ENCODE results near the gene PRPF6. TPM values are rescaled to one million over a fixed set of nuclear protein-coding genes. Genes with fewer than 3 reads are reported as not detected.

The PRPF6 gene
- polyA plus RNA-seq, 2 of the 4 experiments (the other 2 are of a cell fraction), result 42.8 to 47.2 TPM

DNA sequence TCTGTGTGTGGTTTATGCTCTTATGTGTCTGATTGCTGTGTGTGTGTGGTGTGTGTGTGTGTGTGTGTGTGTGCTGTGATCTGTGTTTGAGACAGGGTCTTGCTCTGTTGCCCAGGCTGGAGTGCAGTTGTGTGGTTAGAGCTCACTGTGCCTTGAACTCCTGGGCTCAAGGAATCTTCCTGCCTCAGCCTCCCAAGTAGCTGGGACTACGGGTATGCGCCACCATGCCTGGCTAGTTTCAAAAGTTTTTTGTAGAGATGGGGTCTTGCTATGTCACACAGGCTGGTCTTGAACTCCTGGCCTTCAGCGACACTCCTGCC, 7.8 kb upstream of the PRPF6 start:
- Histone ChIP-seq H3K9me3 (no peaks in the 10 kb centered on the region), H3K4me3 (no peak overlapping the region), H3K27ac (no peak overlapping the region; a peak in 1 of 6 replicates), H3K4me1 (peaks cover 43% of the 10 kb centered on the region), H3K4me2 (peak overlapping the region; percentile 75; the same call in 2 of the 3 replicates)
- ATAC-seq, result no peak
- FAIRE-seq, result no peak
- DNase-seq (ENCODE audit: low read depth in 1 of 2, low spot score in 1 of 2), result no peak
- ChIA-PET POLR2A (interaction anchor here (0.6 to 1.8 kb wide), 4 partner anchors 16 to 435 kb away, joined by 3 to 10 read pairs (median 6); partner anchors contain the start of genes PTK6 and TPD52L2), CTCF (interaction anchor here (0.6 to 3.6 kb wide), 54 partner anchors 10 to 750 kb away, joined by 3 to 48 read pairs (median 6); partner anchors contain the start of genes PTK6, TCEA2, TPD52L2 and UCKL1)
- 97% methylated on average over 3 of the region's 3 CpGs for WGBS (ENCODE audit: missing lambda C conversion rate)
- no peak for TF ChIP-seq HEYL (CRISPR knock-in tag; IDR thresholded peaks at IDR 0.05)
- no peak for TF ChIP-seq RFX5 (IDR thresholded peaks at IDR 0.05)
- TF ChIP-seq NR3C1 (IDR thresholded peaks at IDR 0.05), result no peak
- TF ChIP-seq EHF (CRISPR knock-in tag; IDR thresholded peaks at IDR 0.05), result no peak
- TF ChIP-seq, protein P1, sequence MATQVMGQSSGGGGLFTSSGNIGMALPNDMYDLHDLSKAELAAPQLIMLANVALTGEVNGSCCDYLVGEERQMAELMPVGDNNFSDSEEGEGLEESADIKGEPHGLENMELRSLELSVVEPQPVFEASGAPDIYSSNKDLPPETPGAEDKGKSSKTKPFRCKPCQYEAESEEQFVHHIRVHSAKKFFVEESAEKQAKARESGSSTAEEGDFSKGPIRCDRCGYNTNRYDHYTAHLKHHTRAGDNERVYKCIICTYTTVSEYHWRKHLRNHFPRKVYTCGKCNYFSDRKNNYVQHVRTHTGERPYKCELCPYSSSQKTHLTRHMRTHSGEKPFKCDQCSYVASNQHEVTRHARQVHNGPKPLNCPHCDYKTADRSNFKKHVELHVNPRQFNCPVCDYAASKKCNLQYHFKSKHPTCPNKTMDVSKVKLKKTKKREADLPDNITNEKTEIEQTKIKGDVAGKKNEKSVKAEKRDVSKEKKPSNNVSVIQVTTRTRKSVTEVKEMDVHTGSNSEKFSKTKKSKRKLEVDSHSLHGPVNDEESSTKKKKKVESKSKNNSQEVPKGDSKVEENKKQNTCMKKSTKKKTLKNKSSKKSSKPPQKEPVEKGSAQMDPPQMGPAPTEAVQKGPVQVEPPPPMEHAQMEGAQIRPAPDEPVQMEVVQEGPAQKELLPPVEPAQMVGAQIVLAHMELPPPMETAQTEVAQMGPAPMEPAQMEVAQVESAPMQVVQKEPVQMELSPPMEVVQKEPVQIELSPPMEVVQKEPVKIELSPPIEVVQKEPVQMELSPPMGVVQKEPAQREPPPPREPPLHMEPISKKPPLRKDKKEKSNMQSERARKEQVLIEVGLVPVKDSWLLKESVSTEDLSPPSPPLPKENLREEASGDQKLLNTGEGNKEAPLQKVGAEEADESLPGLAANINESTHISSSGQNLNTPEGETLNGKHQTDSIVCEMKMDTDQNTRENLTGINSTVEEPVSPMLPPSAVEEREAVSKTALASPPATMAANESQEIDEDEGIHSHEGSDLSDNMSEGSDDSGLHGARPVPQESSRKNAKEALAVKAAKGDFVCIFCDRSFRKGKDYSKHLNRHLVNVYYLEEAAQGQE (IDR thresholded peaks at IDR 0.05), result no peak
- no peak for TF ChIP-seq EP300 (IDR thresholded peaks at IDR 0.05)
- no peak for TF ChIP-seq FOXS1 (CRISPR knock-in tag; IDR thresholded peaks at IDR 0.05)
- no peak for TF ChIP-seq ZC3H11A (IDR thresholded peaks at IDR 0.05)
- TF ChIP-seq, protein P2, sequence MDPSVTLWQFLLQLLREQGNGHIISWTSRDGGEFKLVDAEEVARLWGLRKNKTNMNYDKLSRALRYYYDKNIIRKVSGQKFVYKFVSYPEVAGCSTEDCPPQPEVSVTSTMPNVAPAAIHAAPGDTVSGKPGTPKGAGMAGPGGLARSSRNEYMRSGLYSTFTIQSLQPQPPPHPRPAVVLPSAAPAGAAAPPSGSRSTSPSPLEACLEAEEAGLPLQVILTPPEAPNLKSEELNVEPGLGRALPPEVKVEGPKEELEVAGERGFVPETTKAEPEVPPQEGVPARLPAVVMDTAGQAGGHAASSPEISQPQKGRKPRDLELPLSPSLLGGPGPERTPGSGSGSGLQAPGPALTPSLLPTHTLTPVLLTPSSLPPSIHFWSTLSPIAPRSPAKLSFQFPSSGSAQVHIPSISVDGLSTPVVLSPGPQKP (IDR thresholded peaks at IDR 0.05; ENCODE audit: low read depth, low read length), result no peak
- no peak for TF ChIP-seq RCOR1 (IDR thresholded peaks at IDR 0.05; ENCODE audit: low read depth, low read length)
- no peak for TF ChIP-seq CEBPB (IDR thresholded peaks at IDR 0.05)
- no peak for TF ChIP-seq RNF2 (IDR thresholded peaks at IDR 0.05; ENCODE audit: borderline replicate concordance, low read depth)
- TF ChIP-seq ZFP36 (IDR thresholded peaks at IDR 0.05; ENCODE audit: borderline replicate concordance, partially characterized antibody), result no peak
- no peak for TF ChIP-seq SREBF2 (IDR thresholded peaks at IDR 0.05)
- no peak for TF ChIP-seq POLR2AphosphoS2 (conservative IDR thresholded peaks at IDR 0.05; ENCODE audit: low read length)
- TF ChIP-seq, protein P3, sequence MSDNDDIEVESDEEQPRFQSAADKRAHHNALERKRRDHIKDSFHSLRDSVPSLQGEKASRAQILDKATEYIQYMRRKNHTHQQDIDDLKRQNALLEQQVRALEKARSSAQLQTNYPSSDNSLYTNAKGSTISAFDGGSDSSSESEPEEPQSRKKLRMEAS (IDR thresholded peaks at IDR 0.05), result no peak
- no peak for TF ChIP-seq JUN (IDR thresholded peaks at IDR 0.05)
- TF ChIP-seq FOSB (CRISPR knock-in tag; IDR thresholded peaks at IDR 0.05), result no peak
- no peak for TF ChIP-seq CHD4 (IDR thresholded peaks at IDR 0.05; ENCODE audit: borderline replicate concordance)
- no peak for TF ChIP-seq ZNF302 (CRISPR knock-in tag; IDR thresholded peaks at IDR 0.05)

DNA sequence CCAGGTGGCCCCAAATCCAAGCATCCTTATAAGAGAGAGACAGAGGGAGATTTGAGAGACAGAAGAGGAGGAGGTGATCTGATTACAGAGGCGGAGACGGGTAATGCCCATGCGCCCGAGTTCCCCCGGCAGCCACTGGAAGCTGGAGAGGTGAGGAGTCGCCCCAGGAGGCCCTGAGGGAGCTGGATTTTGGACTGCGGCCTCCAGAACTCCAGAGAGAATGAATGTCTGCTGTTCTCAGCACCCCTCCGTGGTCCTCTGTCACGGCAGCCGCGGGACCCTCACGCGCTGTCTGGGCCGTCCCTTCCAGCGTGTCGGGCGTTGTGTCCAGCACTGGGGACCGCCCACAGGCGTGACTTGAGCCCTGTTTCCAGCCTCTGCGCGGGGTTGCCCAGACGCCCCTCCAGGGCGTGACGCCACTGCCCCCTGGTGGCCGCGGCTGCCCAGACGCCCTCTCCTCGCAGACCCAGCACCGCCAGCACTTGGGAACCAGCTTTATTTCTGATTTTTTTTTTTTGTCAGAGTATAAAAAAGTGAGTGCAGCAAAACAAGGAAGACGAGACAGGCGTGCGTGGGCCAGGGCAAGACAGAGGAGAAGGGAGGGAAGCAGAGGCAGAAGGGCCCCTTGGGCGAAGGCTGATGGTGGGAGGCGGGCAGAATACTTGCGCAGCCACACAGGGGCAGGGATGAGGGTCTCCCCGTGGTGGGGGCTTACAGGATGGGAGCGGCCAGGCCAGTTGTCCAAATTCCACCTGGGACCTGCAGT, 7.1 kb upstream of the PRPF6 start:
- ATAC-seq (peak; percentile 67 to 92), FAIRE-seq (no peak), DNase-seq (ENCODE audit: low read depth in 1 of 2, low spot score in 1 of 2) (peak; percentile 86 to 87)
- ChIA-PET CTCF (interaction anchor here (0.6 to 3.6 kb wide), 84 partner anchors 9 to 751 kb away, joined by 3 to 48 read pairs (median 4); partner anchors contain the start of genes HELZ2, PTK6, TCEA2 and TPD52L2), POLR2A (interaction anchor here (0.6 to 1.8 kb wide), 5 partner anchors 17 to 436 kb away, joined by 3 to 10 read pairs (median 6); partner anchors contain the start of genes PTK6, TPD52L2 and UCKL1)
- Histone ChIP-seq H3K4me3 (peak overlapping the region; percentile 46), H3K4me1 (peaks cover 42% of the 10 kb centered on the region), H3K9me3 (no peaks in the 10 kb centered on the region), H3K27ac (peak overlapping the region; percentile 80 to 83), H3K4me2 (peak overlapping the region; percentile 75)
- 10% methylated on average over 32 of the region's 37 CpGs for WGBS (ENCODE audit: missing lambda C conversion rate)
- TF ChIP-seq MAZ (IDR thresholded peaks at IDR 0.05; ENCODE audit: borderline replicate concordance, low read depth, low read length), result 0 out of 2 replicates have a peak, but pooled peaks have one; percentile 57
- TF ChIP-seq ZNF302 (CRISPR knock-in tag; IDR thresholded peaks at IDR 0.05), result no peak
- 0 out of 2 replicates have a peak, but pooled peaks have one; percentile 4 for TF ChIP-seq GATA3 (IDR thresholded peaks at IDR 0.05; ENCODE audit: borderline replicate concordance)
- TF ChIP-seq SMC3 (IDR thresholded peaks at IDR 0.05), result peak; percentile 88
- TF ChIP-seq POLR2A (IDR thresholded peaks at IDR 0.05; ENCODE audit: low read length), result peak; percentile 56
- no peak for TF ChIP-seq RARB (CRISPR knock-in tag; IDR thresholded peaks at IDR 0.05)
- TF ChIP-seq RAD21 (conservative IDR thresholded peaks at IDR 0.05 in 1 of 2, IDR thresholded peaks at IDR 0.05 in 1 of 2), result peak; percentile 93 to 94
- TF ChIP-seq, protein P4, sequence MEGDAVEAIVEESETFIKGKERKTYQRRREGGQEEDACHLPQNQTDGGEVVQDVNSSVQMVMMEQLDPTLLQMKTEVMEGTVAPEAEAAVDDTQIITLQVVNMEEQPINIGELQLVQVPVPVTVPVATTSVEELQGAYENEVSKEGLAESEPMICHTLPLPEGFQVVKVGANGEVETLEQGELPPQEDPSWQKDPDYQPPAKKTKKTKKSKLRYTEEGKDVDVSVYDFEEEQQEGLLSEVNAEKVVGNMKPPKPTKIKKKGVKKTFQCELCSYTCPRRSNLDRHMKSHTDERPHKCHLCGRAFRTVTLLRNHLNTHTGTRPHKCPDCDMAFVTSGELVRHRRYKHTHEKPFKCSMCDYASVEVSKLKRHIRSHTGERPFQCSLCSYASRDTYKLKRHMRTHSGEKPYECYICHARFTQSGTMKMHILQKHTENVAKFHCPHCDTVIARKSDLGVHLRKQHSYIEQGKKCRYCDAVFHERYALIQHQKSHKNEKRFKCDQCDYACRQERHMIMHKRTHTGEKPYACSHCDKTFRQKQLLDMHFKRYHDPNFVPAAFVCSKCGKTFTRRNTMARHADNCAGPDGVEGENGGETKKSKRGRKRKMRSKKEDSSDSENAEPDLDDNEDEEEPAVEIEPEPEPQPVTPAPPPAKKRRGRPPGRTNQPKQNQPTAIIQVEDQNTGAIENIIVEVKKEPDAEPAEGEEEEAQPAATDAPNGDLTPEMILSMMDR (IDR thresholded peaks at IDR 0.05), result peak; percentile 97
- TF ChIP-seq FOSB (CRISPR knock-in tag; IDR thresholded peaks at IDR 0.05), result no peak
- TF ChIP-seq, protein P5, sequence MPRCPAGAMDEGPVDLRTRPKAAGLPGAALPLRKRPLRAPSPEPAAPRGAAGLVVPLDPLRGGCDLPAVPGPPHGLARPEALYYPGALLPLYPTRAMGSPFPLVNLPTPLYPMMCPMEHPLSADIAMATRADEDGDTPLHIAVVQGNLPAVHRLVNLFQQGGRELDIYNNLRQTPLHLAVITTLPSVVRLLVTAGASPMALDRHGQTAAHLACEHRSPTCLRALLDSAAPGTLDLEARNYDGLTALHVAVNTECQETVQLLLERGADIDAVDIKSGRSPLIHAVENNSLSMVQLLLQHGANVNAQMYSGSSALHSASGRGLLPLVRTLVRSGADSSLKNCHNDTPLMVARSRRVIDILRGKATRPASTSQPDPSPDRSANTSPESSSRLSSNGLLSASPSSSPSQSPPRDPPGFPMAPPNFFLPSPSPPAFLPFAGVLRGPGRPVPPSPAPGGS (IDR thresholded peaks at IDR 0.05), result 0 out of 3 replicates have a peak, but pooled peaks have one; percentile 30
- TF ChIP-seq, protein P3 (IDR thresholded peaks at IDR 0.05), result peak; percentile 74; the same call in 1 of the 2 replicates
